Gastrocnemius medialis (tissue), 4 donors: Measurements from ENCODE around the gene CEP97.

Experiments used
- CTCF ChIP-seq, 5 experiments: fragments of 450-650 bp in 3 of 5; fragments of 200-600 bp in 2 of 5; sonication (generic) in 2 of 5; IDR thresholded peaks in 4 of 5; conservative IDR thresholded peaks in 1 of 5; 1 replicate in 4 of 5; 2 replicates in 1 of 5; pipeline ENCODE4 v1.5.1; 2016 to 2019; ENCODE audit warnings: antibody characterized with exemption in 5 of 5, mild to moderate bottlenecking in 3 of 5, moderate library complexity in 3 of 5
- POLR2A ChIP-seq, 2 donors: fragments of 450-650 bp; IDR thresholded peaks; one replicate each; pipeline ENCODE4 v1.6.1; 2017; ENCODE audit warnings: antibody characterized with exemption in 2 of 2, mild to moderate bottlenecking in 2 of 2, moderate library complexity in 2 of 2

- TF ChIP-seq CTCF (IDR thresholded peaks at IDR 0.05 in 4 of 5, conservative IDR thresholded peaks at IDR 0.05 in 1 of 5) = no peak
- TF ChIP-seq POLR2A (IDR thresholded peaks at IDR 0.05) = peak; percentile 77
Observed at GRCh38 chr3:101779047-101779821, 54.8 kb downstream of the CEP97 start, which contains the start of gene NXPE3.
